Measurements from ENCODE around the gene CD2BP2. TPM values are rescaled to one million over a fixed set of nuclear protein-coding genes. Genes with fewer than 3 reads are reported as not detected.

CD2BP2 gene
- total RNA-seq, 2 experiments from 2014 or later, result 39.1 to 41.7 TPM

DNA sequence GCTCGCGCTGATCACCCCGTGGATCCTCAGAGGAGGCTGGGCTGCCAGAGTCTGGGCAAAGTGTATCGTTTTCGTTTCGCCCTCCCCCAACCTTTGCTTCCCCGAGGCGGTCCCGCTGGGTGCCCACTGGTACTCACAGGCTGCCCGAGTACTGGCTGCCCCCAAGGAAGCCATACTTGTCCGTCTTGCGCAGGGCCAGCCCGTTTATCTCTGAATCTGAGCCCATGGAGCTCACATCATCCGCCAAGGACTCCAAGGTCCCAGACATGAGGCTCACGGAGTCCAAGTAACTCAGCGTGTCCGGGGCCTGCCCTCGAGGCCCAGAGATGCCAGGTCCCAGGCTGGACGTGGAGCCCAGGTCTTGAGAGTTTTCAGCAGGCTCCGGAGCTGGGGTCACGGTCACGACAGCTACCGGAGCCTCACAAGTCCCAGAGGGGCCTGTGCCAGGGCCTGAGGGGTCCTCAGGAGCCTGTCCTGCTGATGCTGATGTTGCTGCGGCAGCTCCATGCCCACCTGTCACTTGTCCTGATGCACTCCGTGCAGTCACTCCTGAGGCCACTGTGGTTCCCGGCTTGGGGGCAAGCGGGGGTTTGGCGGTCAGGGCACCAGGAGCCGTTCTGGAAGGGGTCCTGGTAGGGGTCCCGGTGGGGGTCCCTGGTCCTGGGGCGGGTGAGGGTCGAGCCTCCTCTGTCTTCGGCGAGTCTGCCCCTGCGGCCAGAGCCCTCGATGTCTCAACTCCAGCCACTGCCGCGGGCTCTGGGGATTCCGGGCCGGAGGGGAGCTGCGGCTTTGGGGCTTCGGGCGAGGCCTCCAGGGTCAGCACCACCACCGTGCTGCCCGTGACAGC lies 14.2 kb upstream of the CD2BP2 start:
- intact Hi-C loops (cut with DNase I, micrococcal nuclease), result no loop called here
- ChIA-PET CTCF (interaction anchor here (0.9 to 2.6 kb wide), 4 partner anchors 12 to 41 kb away, joined by 3 to 14 read pairs (median 4); no protein-coding TSS in a partner anchor), POLR2A (interaction anchor here (0.8 to 6.0 kb wide), 7 partner anchors 10 to 289 kb away, joined by 4 to 153 read pairs (median 11); partner anchors contain the start of genes FBRS, SEPTIN1 and ZNF771)
- ATAC-seq (ENCODE audit: poor library complexity), result no peak
- peak in 5 of 14 experiments; percentile 15 to 55 (median 23) for DNase-seq
- H3K36me3 ChIP-seq (ENCODE audit: insufficient read depth, low read length), result peaks cover 20% of the 10 kb centered on the region
- Mint-ChIP-seq H3K9me3 (no peaks in the 10 kb centered on the region), H3K27ac (peak overlapping the region; percentile 82), H3K4me3 (peak overlapping the region; percentile 93), H3K36me3 (ENCODE audit: low read depth) (peaks cover 29% of the 10 kb centered on the region), H3K4me1 (ENCODE audit: low read depth) (peaks cover 56% of the 10 kb centered on the region), H3K27me3 (no peaks in the 10 kb centered on the region)
- H3K27ac ChIP-seq (ENCODE audit: low read depth in 1 of 2, low read length in 2 of 2), result peak overlapping the region; percentile 46 to 61
- no peaks in the 10 kb centered on the region for H3K27me3 ChIP-seq (ENCODE audit: control insufficient read depth in 1 of 2, insufficient read depth in 2 of 2, low read length in 2 of 2)
- H3K4me3 ChIP-seq (ENCODE audit: low read length), result peak overlapping the region; percentile 77
- TF ChIP-seq, protein P1, sequence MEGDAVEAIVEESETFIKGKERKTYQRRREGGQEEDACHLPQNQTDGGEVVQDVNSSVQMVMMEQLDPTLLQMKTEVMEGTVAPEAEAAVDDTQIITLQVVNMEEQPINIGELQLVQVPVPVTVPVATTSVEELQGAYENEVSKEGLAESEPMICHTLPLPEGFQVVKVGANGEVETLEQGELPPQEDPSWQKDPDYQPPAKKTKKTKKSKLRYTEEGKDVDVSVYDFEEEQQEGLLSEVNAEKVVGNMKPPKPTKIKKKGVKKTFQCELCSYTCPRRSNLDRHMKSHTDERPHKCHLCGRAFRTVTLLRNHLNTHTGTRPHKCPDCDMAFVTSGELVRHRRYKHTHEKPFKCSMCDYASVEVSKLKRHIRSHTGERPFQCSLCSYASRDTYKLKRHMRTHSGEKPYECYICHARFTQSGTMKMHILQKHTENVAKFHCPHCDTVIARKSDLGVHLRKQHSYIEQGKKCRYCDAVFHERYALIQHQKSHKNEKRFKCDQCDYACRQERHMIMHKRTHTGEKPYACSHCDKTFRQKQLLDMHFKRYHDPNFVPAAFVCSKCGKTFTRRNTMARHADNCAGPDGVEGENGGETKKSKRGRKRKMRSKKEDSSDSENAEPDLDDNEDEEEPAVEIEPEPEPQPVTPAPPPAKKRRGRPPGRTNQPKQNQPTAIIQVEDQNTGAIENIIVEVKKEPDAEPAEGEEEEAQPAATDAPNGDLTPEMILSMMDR (IDR thresholded peaks at IDR 0.05), result no peak
- peaks cover 50% of the 10 kb centered on the region for H3K4me1 ChIP-seq (ENCODE audit: insufficient read depth, low read length)
- H3K9me3 ChIP-seq (ENCODE audit: control insufficient read depth in 1 of 2, insufficient read depth in 1 of 2, low read length in 2 of 2), result no peaks in the 10 kb centered on the region

DNA sequence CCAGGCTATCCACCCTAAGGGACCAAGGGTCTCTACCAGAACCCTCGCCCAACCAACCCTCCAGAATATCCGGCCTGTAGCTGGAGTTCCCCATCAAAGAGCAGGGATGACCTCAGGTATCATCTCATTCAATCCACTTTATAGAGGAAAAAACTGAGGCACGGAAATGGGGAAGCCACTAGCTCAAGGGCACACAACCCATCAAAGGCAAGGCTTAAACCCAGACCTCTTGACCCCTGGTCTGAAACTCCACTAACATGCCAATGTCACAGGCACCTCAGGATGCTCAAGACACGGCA lies 13.6 kb upstream of the CD2BP2 start:
- CTCF ChIA-PET, result interaction anchor here (0.9 to 2.6 kb wide), 4 partner anchors 12 to 40 kb away, joined by 3 to 14 read pairs (median 4); no protein-coding TSS in a partner anchor

GRCh38 chr16:30368122-30368791 lies 13.1 kb upstream of the CD2BP2 start:
- peaks cover 56% of the 10 kb centered on the region for H3K4me1 Mint-ChIP-seq (ENCODE audit: low read depth)
- TF ChIP-seq, protein P1 (IDR thresholded peaks at IDR 0.05), result no peak
- ChIA-PET POLR2A (interaction anchor here (0.8 to 6.0 kb wide), 6 partner anchors 9 to 189 kb away, joined by 4 to 153 read pairs (median 10); partner anchors contain the start of genes SEPTIN1 and ZNF771), CTCF (interaction anchor here (0.6 to 2.6 kb wide), 4 partner anchors 15 to 615 kb away, joined by 3 to 14 read pairs (median 3); no protein-coding TSS in a partner anchor)
- H3K27ac Mint-ChIP-seq, result peak overlapping the region; percentile 82
- no peaks in the 10 kb centered on the region for H3K9me3 Mint-ChIP-seq
- DNase-seq, result peak in 2 of 14 experiments; percentile 50 to 58
- H3K4me3 Mint-ChIP-seq, result peak overlapping the region; percentile 93
- H3K36me3 Mint-ChIP-seq (ENCODE audit: low read depth), result peaks cover 37% of the 10 kb centered on the region
- intact Hi-C loops (cut with DNase I, micrococcal nuclease), result no loop called here
- peak overlapping the region; percentile 13 to 37 for H3K27ac ChIP-seq (ENCODE audit: low read depth in 1 of 2, low read length in 2 of 2)
- H3K27me3 Mint-ChIP-seq, result no peaks in the 10 kb centered on the region
- peaks cover 22% of the 10 kb centered on the region for H3K36me3 ChIP-seq (ENCODE audit: insufficient read depth, low read length)
- no peaks in the 10 kb centered on the region for H3K27me3 ChIP-seq (ENCODE audit: control insufficient read depth in 1 of 2, insufficient read depth in 2 of 2, low read length in 2 of 2)
- ATAC-seq (ENCODE audit: poor library complexity), result no peak
- peaks cover 50% of the 10 kb centered on the region for H3K4me1 ChIP-seq (ENCODE audit: insufficient read depth, low read length)
- peak overlapping the region; percentile 77 for H3K4me3 ChIP-seq (ENCODE audit: low read length)
- no peaks in the 10 kb centered on the region for H3K9me3 ChIP-seq (ENCODE audit: control insufficient read depth in 1 of 2, insufficient read depth in 1 of 2, low read length in 2 of 2)

More for the DNA sequence above, 13.6 kb upstream of the CD2BP2 start:
- Mint-ChIP-seq H3K27ac (peak overlapping the region; percentile 82), H3K4me3 (peak overlapping the region; percentile 93), H3K9me3 (no peaks in the 10 kb centered on the region), H3K4me1 (ENCODE audit: low read depth) (peaks cover 56% of the 10 kb centered on the region), H3K27me3 (no peaks in the 10 kb centered on the region), H3K36me3 (ENCODE audit: low read depth) (peaks cover 32% of the 10 kb centered on the region)
- Histone ChIP-seq H3K4me3 (ENCODE audit: low read length) (peak overlapping the region; percentile 77), H3K36me3 (ENCODE audit: insufficient read depth, low read length) (peaks cover 21% of the 10 kb centered on the region), H3K9me3 (ENCODE audit: control insufficient read depth in 1 of 2, insufficient read depth in 1 of 2, low read length in 2 of 2) (no peaks in the 10 kb centered on the region), H3K4me1 (ENCODE audit: insufficient read depth, low read length) (peaks cover 50% of the 10 kb centered on the region), H3K27me3 (ENCODE audit: control insufficient read depth in 1 of 2, insufficient read depth in 2 of 2, low read length in 2 of 2) (no peaks in the 10 kb centered on the region), H3K27ac (ENCODE audit: low read depth in 1 of 2, low read length in 2 of 2) (peak overlapping the region; percentile 13 to 61)
- DNase-seq, result no peak
- POLR2A ChIA-PET, result interaction anchor here (0.8 to 6.0 kb wide), 6 partner anchors 10 to 188 kb away, joined by 4 to 153 read pairs (median 10); partner anchors contain the start of genes SEPTIN1 and ZNF771
- no peak for ATAC-seq (ENCODE audit: poor library complexity)
- intact Hi-C loops (cut with DNase I, micrococcal nuclease), result no loop called here
- TF ChIP-seq, protein P1 (IDR thresholded peaks at IDR 0.05), result no peak
